T-helper 1 cell treated with Interleukin-12 subunit alpha and Interleukin-12 subunit beta and Interleukin-4 antibody, amounts not matched to agents 30 ng/mL and 1 ng/mL, for 36 hours (primary cell): ENCODE data around the gene SPARC. TPM values are rescaled to one million over a fixed set of nuclear protein-coding genes. Genes with fewer than 3 reads are reported as not detected.

Experiments
- intact Hi-C: fragments of 100-400 bp; cut with micrococcal nuclease; formaldehyde crosslinking; loops from one replicate; pipeline ENCODE4 v1.15.1; 2024
- total RNA-seq: library from RNA; stranded (reverse); gene quantifications from 2 replicates; pipeline ENCODE4 v1.2.3, GENCODE V29; 2022

Gene SPARC
- total RNA-seq, 1 donor from 2014 or later = 0.42 TPM

DNA sequence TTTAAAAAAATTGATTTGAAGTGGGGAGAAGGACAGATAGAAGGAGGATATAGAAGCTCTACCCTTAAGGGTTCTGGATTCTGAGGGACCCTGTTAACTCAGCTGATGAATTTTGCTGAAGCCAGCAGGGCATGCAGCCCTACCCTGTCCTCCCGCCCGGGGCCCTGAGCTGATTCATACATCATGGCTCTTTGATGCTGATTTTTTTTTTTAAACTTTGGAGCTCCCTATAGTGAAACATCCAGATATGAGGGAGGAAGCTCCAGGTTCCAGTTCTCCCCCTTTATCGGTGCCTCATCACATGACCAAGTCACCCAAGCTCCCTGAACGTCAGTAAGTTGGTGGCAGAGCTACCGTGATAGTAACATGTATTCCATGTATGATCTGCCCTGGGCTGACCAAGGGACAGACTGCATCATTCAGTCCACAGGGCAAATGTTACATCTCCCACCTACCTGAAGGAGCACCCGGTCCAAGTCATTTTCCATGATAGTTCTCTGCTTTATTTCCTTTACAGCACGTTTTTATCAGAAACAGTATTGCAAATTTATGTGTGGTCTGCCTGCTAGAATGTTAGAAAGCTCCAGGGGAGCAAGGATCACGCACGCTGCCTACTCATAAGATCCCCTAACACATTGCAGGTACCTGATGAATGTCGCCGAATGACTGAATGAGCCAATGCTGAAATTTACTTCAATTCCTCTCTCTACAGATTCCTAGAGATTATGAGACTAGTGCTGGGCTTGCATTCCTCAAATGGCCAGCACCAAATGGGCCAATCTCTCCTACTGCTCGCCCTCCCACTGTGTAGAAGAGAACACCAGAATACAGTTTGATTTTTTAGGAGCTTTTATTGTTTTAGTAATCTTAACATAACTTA, 25.9 kb downstream of the SPARC start:
- intact Hi-C loops = no loop called here

DNA sequence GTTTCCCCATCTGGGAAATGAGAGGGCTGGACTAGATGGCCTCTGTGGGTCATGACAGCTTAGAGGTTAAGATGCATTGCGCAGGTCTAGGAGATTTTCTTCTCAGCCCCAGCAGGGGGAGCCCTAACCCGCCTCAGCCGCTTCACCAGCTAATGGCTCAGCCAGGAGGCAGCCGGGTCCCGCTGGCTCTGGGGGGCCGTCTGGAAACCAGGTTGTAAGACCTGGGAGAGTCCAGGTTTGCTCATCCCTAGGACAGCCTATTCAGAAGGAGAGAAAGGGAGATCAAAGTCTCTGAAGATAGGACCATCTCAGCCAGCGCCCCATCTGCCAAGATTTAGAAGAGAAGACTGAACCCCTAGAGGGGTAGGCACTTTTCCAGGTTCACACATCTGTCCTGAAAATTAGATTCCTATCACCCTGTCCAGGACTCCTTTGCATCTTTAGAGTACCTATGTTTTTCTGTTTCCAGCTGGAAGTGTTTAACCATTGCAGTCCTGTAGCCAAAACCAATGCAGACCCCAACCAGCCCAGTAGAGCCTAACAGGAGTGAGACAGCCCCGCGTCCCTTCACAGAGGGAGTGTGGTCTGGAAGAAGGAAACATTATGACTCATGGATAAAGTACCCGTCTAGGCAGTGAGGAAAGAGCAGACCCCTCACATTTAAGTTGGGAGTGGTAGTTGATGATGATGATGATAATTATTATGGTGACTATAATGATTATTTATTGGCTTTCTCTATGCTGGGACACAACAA, 27.5 kb downstream of the SPARC start:
- intact Hi-C loops = loop anchor here (1.0 to 5.0 kb wide), 7 partner anchors 60 to 856 kb away; partner anchors contain the start of genes ATOX1 and G3BP1

DNA sequence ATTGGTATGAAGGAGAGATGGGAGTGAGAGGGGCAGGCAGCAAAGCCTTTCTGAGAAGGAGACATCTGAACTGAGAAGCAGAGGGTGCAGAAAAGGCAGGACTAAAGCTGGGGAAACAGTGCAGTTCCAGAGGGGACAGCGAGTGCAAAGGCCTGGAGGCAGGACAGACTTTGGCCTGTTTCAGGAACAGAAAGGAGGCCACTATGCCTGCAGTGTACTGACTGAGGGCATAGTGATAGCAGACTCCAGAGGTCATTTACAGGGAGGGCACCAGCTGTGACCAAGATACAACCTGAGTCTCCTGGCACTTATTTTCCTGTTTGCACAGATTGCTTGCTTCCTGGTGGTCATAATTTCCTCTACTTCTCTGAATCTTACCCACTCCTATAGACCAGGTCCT, 29.6 kb downstream of the SPARC start:
- intact Hi-C loops = loop anchor here (5.0 kb wide), 1 partner anchor 100 kb away; the partner anchor contains the start of gene ATOX1

DNA sequence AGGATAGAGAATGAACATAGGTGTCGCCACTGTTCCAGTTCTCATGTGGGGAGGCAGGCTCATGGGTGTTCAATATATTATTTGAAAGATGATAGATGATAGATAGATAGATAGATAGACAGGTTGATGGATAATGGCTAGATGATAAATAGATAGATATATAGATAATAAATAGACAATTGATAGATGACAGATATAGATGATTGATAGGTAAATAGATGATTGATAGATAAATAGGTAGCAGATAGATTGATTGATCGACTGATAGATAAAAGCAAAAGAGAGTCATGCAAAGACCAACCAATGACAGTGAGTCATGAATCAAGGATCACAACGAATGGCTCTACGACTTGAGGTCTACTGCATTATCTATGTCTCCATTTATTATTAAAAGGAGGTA, 30.4 kb downstream of the SPARC start:
- intact Hi-C loops = loop anchor here (5.0 kb wide), 1 partner anchor 101 kb away; the partner anchor contains the start of gene ATOX1

DNA sequence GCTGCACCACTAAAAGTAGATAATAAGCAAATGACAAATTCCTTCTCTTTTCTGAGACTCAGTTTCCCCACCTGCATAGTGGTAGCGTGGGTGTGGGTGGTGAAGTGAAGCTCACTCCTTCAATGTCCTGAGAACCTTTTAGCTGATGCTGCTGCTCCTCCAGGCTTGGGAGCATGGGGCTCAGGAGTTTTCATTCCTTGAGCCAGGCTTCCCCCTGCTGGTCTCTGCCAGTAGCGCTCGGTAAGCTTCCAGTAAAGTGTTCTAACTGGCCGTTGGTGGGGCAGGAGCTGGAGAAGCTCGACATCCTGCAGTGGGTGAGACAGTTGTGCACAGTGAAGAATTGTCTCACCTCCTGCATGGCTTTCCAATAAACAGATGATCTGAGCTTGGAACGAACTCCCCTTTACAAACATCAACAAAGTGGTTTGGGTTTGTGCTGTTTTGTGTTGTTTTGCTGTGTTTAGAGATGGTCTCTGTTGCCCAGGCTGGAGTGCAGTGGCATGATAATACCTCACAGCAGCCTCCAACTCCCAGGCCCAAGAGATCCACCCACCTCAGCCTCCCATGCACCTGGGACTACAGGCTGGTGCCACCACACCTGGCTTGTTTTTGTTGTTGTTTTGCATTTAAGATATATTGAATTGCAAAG, 34.6 kb downstream of the SPARC start:
- intact Hi-C loops = loop anchor here (1.0 to 2.0 kb wide), 2 partner anchors 151 to 205 kb away; partner anchors contain the start of gene SLC36A1

DNA sequence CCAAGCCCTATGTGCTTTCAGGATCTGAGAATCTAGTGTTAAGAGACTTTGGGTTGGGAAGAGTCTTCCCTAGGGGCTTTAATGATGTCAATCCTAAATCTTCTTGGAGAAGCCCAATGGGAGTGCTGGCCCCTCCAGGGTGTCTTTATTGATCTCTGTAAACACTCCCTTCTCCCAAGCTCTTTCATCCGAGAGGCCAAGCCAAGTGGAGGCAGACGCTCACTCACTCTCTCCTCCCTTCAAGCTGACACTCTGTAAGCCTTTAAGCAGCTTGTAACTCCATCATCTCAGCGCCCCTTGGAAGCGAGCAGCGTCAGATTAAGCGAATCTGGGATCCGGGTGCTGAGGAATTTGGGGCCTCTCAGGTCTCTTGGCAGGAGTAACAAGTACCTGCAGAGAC, 37.7 kb downstream of the SPARC start:
- intact Hi-C loops = no loop called here

DNA sequence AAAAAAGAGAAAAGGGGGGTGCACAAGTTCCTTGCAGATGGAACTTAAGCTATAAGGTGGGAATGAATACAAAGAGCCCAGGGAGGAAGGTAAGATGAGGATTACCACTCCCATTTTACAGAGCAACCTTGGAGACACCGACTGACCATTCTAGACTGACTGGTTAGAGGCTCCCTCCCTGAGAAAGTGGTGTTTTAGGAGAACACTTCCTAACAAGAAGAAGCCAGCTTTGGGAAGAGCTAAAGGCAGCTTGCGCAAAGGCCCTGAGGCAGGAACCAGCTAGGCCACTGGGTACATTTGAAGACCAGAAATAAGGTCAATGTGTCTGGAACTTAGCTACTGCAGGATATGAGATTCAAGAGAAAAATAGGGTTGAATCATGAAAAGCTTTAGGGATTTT, 38.6 kb downstream of the SPARC start:
- intact Hi-C loops = no loop called here

DNA sequence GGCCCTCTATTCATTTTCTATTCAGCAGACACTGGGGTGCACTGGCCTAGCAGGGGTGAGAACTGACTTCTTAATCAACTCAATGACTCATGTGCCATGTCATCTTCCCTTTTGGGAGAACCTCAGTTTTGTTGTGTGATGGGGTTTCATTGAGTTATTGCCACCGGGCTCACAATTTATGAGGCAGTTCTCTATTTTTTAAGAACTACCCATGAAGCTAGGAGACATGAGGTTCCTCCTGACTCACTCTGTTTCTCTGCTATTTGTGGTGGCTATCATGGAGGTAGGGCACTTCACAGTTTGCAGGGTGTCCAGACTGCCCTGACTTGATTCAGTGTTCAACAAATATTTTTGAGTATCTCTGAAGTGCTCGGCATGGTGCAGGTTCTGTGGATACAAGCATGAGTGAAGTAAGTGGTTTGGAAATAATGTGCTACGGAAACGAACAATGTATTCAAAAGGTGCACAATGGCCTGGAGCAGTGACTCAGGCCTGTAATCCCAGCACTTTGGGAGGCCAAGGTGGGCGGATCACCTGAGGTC, 39.3 kb downstream of the SPARC start:
- intact Hi-C loops = no loop called here

DNA sequence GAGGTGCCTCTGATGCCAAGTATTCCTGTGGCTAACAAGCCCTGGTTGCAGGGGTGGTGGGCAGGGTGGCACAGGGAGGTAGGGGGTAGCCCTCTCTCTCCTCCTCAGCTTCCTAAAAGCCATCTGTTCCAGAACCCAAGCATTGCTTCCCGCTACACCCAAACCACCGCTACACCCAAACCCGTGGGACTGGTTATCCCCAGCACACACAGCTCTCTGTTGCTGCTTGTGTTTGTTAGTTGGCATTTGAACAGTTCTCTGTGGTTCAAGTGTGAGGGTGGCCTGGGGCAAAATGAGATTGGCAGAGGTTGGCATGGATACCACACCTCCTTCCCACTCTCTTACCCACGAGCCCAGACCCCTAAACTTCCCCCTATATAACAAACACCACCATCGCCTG, 40.4 kb downstream of the SPARC start:
- intact Hi-C loops = no loop called here

DNA sequence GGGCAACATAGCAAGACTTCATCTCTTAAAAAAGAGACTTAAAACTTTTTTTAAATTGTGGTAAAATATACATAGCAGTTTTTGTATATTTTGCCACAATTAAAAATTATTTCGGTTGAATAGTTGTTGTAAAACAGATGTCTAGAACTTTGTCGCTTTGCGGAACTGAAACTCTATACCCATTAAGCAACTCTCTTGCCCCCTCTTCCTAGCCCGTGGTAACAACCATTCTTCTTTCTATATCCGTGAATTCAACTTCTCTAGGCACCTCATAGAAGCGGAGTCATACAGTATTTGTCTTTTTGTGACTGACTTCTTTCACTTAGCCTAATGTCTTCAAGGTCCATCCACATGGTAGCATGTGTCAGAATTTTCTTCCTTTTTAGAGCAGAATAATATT, 43.3 kb downstream of the SPARC start:
- intact Hi-C loops = no loop called here

DNA sequence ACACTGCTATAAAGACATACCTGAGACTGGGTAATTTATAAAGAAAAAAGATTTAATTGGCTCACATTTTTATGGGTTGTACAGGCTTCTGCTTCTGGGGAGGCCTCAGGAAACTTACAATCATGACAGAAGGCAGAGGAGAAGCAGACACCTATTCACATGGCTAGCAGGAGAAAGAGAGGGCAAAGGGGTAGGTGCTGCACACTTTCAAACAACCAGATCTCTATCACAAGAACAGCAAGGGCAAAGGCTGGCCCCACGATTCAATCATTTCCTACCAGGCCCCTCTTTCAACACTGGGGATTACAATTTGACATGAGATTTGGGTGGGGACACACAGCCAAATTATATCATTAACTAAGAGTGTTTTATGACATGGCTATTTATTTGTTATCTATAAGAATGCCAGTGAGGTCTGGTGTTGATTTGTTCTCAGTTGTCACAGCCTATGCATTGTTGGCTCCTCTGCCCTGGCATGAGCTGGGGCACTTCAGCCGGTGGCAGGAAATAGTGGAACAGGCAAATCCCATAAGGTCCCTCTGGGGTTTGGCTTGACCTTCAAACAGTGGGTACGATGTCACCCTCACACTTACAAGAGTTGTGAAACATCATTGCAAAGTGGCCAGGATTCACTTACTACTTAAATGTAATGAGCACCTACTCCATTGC, 44.1 kb downstream of the SPARC start:
- intact Hi-C loops = no loop called here

DNA sequence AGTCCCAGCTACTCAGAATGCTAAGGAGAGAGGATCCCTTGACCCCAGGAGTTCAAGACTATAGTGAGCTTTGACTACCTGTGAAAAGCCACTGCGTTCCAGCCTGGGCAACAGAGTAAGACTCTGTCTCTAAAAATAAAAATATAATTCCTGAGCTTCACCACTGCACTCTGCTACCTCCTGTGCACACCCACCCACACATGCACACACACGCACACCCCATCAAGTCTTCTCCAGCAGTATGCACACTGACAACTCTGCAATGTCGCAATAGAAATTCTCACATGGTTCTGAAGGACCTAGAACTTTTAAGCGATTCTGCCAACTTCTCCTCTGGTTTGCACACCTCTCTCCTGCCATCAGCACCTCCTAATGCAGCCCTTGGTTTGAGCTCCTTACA, 48.1 kb downstream of the SPARC start:
- intact Hi-C loops = no loop called here

DNA sequence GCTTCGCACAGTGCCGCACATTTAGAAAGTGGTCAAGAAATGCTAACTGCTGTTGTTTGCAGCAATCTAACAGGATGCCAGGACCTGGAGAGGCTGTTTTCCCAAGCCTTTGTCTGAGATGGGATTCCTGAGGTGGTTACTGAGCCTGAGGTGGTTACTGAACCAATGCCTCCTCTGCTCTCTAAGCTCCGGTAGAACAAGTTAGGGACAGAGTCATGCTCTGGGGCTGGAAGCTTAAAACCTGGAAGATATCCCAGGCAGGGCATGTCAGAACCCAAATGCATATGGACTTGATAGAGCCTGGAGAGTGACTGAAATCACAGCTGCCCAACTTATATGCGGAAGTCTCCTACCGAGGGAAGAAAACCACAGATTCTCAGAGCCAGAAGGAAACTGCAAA, 49.0 kb downstream of the SPARC start:
- intact Hi-C loops = no loop called here

DNA sequence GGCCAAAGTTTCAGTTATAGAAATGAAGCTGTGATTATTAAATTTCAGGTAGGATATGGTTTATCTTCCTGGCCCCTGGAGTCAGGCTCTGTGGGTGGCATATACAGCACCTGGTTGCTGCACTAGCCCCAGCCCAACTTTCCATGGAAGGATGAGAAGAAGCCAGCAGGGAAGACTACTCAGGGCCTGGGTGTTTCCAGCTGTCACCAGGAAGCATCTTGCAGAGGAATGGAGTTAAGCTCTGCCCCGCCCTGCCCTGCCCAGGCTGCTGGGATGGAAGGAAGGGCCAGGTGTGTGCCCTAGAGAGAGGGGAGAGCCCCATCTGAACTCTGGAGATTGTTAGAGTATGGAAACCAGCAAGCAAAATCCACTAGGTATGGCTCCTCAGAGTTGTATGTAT, 52.8 kb downstream of the SPARC start:
- intact Hi-C loops = no loop called here

DNA sequence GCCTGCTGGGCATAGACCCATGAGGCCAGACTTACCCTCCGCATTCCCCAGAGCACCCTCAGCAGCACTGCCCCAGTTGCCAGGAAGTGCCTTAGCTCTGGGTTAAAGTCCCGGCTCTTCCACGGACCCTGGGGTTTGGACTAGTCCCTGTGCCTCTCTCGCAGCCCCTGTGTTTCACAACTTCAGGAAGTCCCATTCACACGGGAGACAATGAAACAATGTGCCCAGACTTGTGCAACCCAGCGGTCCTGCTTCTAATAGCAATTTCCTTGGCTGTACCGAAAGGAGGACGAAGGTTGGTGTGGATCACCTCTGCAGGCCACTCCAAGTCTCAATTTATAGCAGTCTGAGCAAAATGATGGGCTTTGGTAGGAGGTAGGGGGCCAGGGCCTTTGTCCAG, 53.8 kb downstream of the SPARC start:
- intact Hi-C loops = no loop called here

DNA sequence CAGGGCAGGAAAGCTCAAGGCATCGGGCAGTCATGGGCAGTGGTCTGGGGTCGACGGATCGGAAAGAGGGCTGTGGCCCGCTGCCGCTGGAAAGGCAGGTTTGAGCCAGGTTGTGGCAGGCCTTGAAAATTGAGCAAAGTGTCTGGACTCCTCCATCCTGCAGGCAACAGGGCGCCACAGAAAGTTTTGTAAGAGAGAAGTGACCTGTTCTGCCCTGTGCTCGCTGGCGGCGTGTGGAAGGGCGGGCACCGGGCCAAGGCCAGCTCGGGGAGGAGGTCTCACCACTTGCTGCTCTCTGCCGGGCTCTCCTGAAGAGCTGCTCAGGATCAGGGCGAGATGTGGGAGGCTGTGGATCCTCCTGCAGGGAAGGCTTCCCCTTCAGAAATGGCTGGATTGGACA, 54.2 kb downstream of the SPARC start:
- intact Hi-C loops = no loop called here

DNA sequence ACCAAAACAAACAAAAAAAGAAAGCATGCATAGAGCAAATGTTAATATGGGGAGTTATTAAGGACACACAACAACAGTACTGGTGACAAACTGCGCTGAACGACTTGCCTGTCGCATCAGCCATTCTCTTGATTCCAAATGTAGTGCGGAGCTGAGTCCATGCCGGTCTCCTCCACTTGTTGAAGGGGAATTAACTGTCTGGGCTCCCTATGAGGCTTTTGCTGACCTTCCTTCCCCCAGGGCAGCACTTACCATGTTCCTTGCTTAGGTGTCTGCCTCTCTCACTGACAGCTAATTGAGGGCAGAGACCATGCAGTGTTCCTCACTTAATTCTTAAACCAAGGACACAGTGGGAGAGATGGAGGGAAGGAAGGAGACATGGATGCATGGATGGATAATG, 54.8 kb downstream of the SPARC start:
- intact Hi-C loops = no loop called here

DNA sequence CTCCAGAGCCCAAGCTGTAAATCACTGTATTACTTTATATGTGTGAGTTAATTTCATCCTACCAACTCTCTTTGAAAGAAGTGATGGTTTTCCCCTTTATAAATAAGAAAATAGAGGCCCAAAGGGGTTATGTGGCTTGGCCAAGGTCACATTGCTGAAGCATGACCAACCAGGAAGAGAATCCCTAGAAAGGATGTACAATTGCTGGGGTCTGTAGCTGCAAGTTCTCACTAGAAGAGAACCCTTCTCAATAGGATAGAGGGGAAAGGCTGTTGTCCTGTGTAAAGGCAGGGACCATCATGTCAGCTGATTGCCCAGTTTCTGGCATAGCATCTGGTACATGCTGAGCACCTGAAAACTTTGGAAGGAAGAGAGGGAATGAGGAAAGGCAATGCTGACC, 56.6 kb downstream of the SPARC start:
- intact Hi-C loops = no loop called here

DNA sequence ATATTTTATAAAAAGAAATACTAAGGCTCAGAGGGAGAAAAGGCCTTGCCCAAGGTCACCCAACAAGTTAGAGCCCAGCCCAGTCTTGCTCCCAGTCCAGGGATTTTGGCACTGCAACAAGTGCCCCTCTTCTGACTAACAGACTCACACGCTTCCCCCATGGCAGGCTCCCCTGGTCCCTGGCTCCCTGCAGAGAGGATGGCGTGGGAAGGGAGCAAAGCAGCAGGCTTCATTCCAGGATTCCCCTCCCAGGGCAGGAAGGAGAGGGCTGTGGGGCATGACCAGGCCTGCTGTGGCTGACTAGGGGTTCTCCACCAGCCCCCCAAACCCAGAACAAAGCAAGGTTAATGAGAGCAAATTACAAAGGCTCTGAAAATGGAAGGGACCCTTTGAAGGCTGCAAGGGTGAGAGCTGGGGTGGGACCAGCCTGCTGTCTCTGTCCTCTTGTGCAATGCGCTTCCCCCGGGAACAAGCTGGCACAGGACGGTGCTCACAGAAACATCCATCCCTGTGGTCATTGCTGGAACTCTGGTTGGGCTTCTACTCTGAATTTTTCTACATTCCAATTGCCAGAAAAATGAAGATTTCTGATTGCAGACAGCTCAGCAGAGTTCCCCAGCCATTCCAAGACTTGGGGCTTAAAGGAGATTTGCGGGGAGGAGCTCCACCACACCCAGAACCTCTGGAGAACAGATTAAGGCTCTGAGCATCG, 58.4 kb downstream of the SPARC start:
- intact Hi-C loops = no loop called here

DNA sequence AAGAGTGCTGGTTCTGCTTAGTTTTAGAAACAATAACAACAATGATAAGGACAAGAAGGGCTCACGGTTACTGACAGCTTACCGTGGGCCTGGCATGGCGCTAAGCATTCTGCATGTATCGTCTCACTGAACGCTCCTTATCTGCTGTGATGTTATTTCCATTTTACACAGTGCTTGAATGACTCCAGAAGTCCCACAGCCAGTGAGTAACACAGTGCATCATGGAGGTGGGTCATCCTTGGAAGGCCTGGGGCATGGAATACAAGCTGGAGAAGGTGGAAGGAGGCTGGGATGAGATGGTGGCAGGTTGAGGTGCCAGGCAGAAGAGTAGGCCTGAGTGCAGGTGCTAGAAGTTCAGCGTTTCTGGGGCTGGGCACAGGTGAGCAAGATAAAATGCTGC, 59.1 kb downstream of the SPARC start:
- intact Hi-C loops = no loop called here
